NT2/D1 (cell line): ENCODE data around the gene PAPPA.

ENCODE experiments used
- DNase-seq: peaks from one replicate; pipeline ENCODE4 v3.0.0-alpha.2; 2011; ENCODE audit warnings: low read depth, low spot score
- H3K27me3 ChIP-seq: 2 replicates; pipeline ENCODE4 v1.6.0; 2011; ENCODE audit warnings: mild to moderate bottlenecking; ENCODE audit not compliant: insufficient read length, insufficient read depth
- H3K36me3 ChIP-seq: 2 replicates; pipeline ENCODE4 v1.6.1; 2011; ENCODE audit warnings: mild to moderate bottlenecking, low read length, mixed read lengths; ENCODE audit not compliant: insufficient read depth, insufficient read length
- H3K4me1 ChIP-seq: 2 replicates; pipeline ENCODE4 v1.5.1; 2011; ENCODE audit not compliant: insufficient read depth, insufficient read length
- H3K4me3 ChIP-seq: 2 replicates; pipeline ENCODE4 v1.5.1; 2011; ENCODE audit warnings: low read depth; ENCODE audit not compliant: insufficient read length
- H3K9ac ChIP-seq: 2 replicates; pipeline ENCODE4 v1.6.0; 2011; ENCODE audit warnings: low read depth; ENCODE audit not compliant: insufficient read length
- H3K9me3 ChIP-seq: 2 replicates; pipeline ENCODE4 v1.5.1; 2011; ENCODE audit warnings: mild to moderate bottlenecking, low read length; ENCODE audit not compliant: insufficient read depth
- SUZ12 ChIP-seq: IDR thresholded peaks from 2 replicates; pipeline ENCODE4 v1.6.1; 2011; ENCODE audit not compliant: insufficient read length, insufficient read depth; ENCODE audit errors: extremely low read depth
- YY1 ChIP-seq: IDR thresholded peaks from 2 replicates; pipeline ENCODE4 v1.6.1; 2011; ENCODE audit not compliant: insufficient read length, insufficient read depth
- ZNF274 ChIP-seq: IDR thresholded peaks from 2 replicates; pipeline ENCODE4 v1.6.1; 2011; ENCODE audit warnings: mild to moderate bottlenecking, low read depth, low read length

Gene PAPPA

DNA sequence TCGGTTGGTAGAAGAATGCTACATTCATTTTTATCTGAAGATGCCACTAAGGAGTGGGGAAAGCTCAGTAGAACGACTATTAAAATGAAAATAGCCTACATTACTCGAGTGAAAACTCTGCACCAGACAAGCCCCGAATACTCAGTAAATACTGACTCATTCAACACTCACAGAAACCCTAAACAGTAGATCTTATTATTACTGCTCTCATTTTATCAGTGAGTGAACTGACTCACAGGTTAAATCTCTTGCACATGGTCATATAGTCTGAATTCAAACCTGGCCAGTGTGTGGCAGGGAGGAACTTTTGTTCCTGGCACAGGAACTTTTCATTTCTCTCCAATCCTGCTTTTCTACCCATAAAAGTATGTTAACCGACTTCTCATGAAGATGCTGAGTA is 9.6 kb upstream of the PAPPA start:
- no peak overlapping the region for H3K4me3 ChIP-seq
- TF ChIP-seq SUZ12 (no peak), ZNF274 (no peak), YY1 (no peak)
- no peak overlapping the region for H3K9ac ChIP-seq
- H3K4me1 ChIP-seq: no peaks in the 10 kb centered on the region
- DNase-seq: no peak
- H3K27me3 ChIP-seq: no peaks in the 10 kb centered on the region
- no peaks in the 10 kb centered on the region for H3K9me3 ChIP-seq
- H3K36me3 ChIP-seq: no peaks in the 10 kb centered on the region

GRCh38 chr9:116144555-116144954 is 9.0 kb upstream of the PAPPA start:
- no peaks in the 10 kb centered on the region for H3K27me3 ChIP-seq
- H3K36me3 ChIP-seq: no peaks in the 10 kb centered on the region
- no peak overlapping the region for H3K9ac ChIP-seq
- no peaks in the 10 kb centered on the region for H3K9me3 ChIP-seq
- TF ChIP-seq SUZ12 (no peak), ZNF274 (no peak), YY1 (no peak)
- H3K4me1 ChIP-seq: no peaks in the 10 kb centered on the region
- H3K4me3 ChIP-seq: no peak overlapping the region
- no peak for DNase-seq

GRCh38 chr9:116145036-116145435 is 8.6 kb upstream of the PAPPA start:
- TF ChIP-seq SUZ12 (no peak), YY1 (no peak), ZNF274 (no peak)
- H3K4me1 ChIP-seq: no peaks in the 10 kb centered on the region
- H3K9me3 ChIP-seq: no peaks in the 10 kb centered on the region
- DNase-seq: no peak
- H3K9ac ChIP-seq: no peak overlapping the region
- H3K27me3 ChIP-seq: no peaks in the 10 kb centered on the region
- no peak overlapping the region for H3K4me3 ChIP-seq
- no peaks in the 10 kb centered on the region for H3K36me3 ChIP-seq

- H3K27me3 ChIP-seq: no peaks in the 10 kb centered on the region
- TF ChIP-seq SUZ12 (no peak), YY1 (no peak), ZNF274 (no peak)
- DNase-seq: no peak
Observed at GRCh38 chr9:116147821-116148220, 5.8 kb upstream of the PAPPA start.

GRCh38 chr9:116149844-116150243 is 3.7 kb upstream of the PAPPA start:
- Histone ChIP-seq H3K27me3 (peaks cover 3% of the 10 kb centered on the region), H3K9me3 (no peaks in the 10 kb centered on the region), H3K4me1 (no peaks in the 10 kb centered on the region), H3K4me3 (no peak overlapping the region), H3K36me3 (no peaks in the 10 kb centered on the region), H3K9ac (no peak overlapping the region)
- peak; percentile 57 for DNase-seq
- TF ChIP-seq SUZ12 (no peak), ZNF274 (no peak), YY1 (no peak)

More at GRCh38 chr9:116147821-116148220, 5.8 kb upstream of the PAPPA start:
- Histone ChIP-seq H3K9ac (no peak overlapping the region), H3K9me3 (no peaks in the 10 kb centered on the region), H3K36me3 (no peaks in the 10 kb centered on the region), H3K4me1 (no peaks in the 10 kb centered on the region), H3K4me3 (no peak overlapping the region)

DNA sequence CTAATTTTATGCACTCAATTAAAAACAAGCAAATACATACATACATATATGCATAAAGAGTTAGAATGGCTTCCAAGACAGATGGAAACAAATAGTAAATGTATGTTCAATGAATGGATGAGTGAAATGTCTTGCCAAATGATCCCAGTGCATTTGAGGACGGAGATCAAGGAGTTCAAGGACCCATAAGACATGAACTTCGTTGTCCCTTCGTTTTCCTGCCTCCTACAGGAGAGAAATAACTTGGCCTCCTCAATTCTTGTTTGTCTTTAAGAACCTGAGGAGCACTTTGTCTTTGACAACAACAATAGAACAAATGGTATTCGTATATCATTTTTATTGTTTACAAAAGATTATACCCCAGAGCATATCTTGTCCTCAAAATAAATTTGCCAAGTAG is 2.4 kb upstream of the PAPPA start:
- H3K9me3 ChIP-seq: no peaks in the 10 kb centered on the region
- no peaks in the 10 kb centered on the region for H3K4me1 ChIP-seq
- no peak overlapping the region for H3K9ac ChIP-seq
- H3K4me3 ChIP-seq: no peak overlapping the region
- DNase-seq: no peak
- TF ChIP-seq ZNF274: no peak
- TF ChIP-seq YY1: no peak
- TF ChIP-seq SUZ12: no peak
- no peaks in the 10 kb centered on the region for H3K36me3 ChIP-seq
- H3K27me3 ChIP-seq: peaks cover 5% of the 10 kb centered on the region

DNA sequence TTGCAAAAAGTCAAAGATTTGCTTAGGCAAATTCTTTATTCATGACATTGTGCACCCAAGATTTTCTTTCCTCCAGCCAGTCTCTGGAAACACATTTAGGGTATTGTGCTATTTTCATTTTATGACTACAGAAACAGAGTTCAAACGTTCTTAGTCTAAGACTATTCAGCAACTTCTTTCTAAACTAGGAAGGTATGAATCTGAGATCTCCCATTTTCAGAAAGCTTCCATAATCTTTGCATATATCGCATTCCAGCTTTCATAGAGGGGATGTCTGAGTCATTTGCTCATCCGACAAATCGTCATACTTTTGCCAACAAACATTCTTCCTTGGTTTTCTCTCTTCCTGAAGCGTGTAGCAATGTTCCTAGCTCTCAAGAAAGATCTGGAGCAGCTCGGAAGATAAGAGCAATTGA is 1.6 kb upstream of the PAPPA start:
- peaks cover 5% of the 10 kb centered on the region for H3K27me3 ChIP-seq
- TF ChIP-seq SUZ12: no peak
- TF ChIP-seq YY1: no peak
- no peak for TF ChIP-seq ZNF274
- H3K4me3 ChIP-seq: no peak overlapping the region
- no peaks in the 10 kb centered on the region for H3K4me1 ChIP-seq
- H3K9me3 ChIP-seq: no peaks in the 10 kb centered on the region
- H3K9ac ChIP-seq: no peak overlapping the region
- no peak for DNase-seq
- no peaks in the 10 kb centered on the region for H3K36me3 ChIP-seq

GRCh38 chr9:116152390-116152789 is 1.2 kb upstream of the PAPPA start:
- no peak for DNase-seq
- H3K9ac ChIP-seq: no peak overlapping the region
- TF ChIP-seq YY1 (no peak), SUZ12 (no peak), ZNF274 (no peak)

More at GRCh38 chr9:116152390-116152789, 1.2 kb upstream of the PAPPA start:
- H3K4me3 ChIP-seq: no peak overlapping the region
- no peaks in the 10 kb centered on the region for H3K9me3 ChIP-seq
- H3K36me3 ChIP-seq: no peaks in the 10 kb centered on the region
- H3K27me3 ChIP-seq: peaks cover 5% of the 10 kb centered on the region
- no peaks in the 10 kb centered on the region for H3K4me1 ChIP-seq
